Measurements from ENCODE around the gene GLDC. TPM values are rescaled to one million over a fixed set of nuclear protein-coding genes. Genes with fewer than 3 reads are reported as not detected.

GLDC gene
- total RNA-seq, 1 experiment from 2014 or later: 4.0 TPM

DNA sequence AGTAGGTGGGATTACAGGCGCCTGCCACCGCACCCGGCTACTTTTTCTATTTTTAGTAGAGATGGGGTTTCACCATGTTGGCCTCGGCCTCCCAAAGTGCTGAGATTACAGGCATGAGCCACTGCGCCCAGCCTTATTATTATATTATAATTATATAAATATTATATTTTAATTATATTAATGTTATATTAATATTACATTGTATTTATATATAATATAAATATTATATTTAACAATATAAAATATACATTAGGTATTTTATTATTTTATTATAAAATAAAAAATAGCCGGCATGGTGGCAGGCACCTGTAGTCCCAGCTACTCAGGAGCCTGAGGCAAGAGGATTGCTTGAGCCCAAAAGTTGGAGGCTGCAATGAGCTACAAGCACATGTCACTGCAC lies 21.6 kb upstream of the GLDC start:
- H3K27me3 ChIP-seq (ENCODE audit: control insufficient read depth, insufficient read depth, low read length): no peaks in the 10 kb centered on the region
- CTCF ChIA-PET: no interaction called here
- no peaks in the 10 kb centered on the region for H3K9me3 ChIP-seq (ENCODE audit: control insufficient read depth, insufficient read depth, low read depth, low read length)
- H3K4me1 ChIP-seq (ENCODE audit: control insufficient read depth, insufficient read depth, low read length): no peaks in the 10 kb centered on the region
- TF ChIP-seq, protein P1, sequence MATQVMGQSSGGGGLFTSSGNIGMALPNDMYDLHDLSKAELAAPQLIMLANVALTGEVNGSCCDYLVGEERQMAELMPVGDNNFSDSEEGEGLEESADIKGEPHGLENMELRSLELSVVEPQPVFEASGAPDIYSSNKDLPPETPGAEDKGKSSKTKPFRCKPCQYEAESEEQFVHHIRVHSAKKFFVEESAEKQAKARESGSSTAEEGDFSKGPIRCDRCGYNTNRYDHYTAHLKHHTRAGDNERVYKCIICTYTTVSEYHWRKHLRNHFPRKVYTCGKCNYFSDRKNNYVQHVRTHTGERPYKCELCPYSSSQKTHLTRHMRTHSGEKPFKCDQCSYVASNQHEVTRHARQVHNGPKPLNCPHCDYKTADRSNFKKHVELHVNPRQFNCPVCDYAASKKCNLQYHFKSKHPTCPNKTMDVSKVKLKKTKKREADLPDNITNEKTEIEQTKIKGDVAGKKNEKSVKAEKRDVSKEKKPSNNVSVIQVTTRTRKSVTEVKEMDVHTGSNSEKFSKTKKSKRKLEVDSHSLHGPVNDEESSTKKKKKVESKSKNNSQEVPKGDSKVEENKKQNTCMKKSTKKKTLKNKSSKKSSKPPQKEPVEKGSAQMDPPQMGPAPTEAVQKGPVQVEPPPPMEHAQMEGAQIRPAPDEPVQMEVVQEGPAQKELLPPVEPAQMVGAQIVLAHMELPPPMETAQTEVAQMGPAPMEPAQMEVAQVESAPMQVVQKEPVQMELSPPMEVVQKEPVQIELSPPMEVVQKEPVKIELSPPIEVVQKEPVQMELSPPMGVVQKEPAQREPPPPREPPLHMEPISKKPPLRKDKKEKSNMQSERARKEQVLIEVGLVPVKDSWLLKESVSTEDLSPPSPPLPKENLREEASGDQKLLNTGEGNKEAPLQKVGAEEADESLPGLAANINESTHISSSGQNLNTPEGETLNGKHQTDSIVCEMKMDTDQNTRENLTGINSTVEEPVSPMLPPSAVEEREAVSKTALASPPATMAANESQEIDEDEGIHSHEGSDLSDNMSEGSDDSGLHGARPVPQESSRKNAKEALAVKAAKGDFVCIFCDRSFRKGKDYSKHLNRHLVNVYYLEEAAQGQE (IDR thresholded peaks at IDR 0.05; ENCODE audit: insufficient read depth in 1 of 2, low read depth in 2 of 2, low read length in 1 of 2): no peak
- TF ChIP-seq SIN3A (IDR thresholded peaks at IDR 0.05; ENCODE audit: borderline replicate concordance, insufficient read depth, low read depth, low read length) (no peak), POLR2AphosphoS5 (IDR thresholded peaks at IDR 0.05; ENCODE audit: low read depth, low read length) (no peak), TCF7L2 (IDR thresholded peaks at IDR 0.05; ENCODE audit: low read depth, low read length) (no peak)
- ATAC-seq: no peak
- no TSS peak for BruUV-seq (replicated peaks)
- intact Hi-C loops (cut with micrococcal nuclease; ENCODE audit: unreplicated experiment) (loop anchor here (5.0 kb wide), 1 partner anchor 80 kb away; no protein-coding TSS in a partner anchor), in situ Hi-C loops (cut with HindIII; ENCODE audit: low pct_unique_long_range_greater_than_20kb, low sequenced_read_pairs) (no loop called here)
- H3K27ac ChIP-seq (ENCODE audit: low read length): no peak overlapping the region
- POLR2A ChIA-PET: no interaction called here
- H3K36me3 ChIP-seq (ENCODE audit: control insufficient read depth, insufficient read depth, low read length): no peaks in the 10 kb centered on the region
- no peak overlapping the region for H3K4me3 ChIP-seq (ENCODE audit: low read depth in 2 of 2, low read length in 2 of 2)
- no peak for DNase-seq (ENCODE audit: low read depth, low spot score)

DNA sequence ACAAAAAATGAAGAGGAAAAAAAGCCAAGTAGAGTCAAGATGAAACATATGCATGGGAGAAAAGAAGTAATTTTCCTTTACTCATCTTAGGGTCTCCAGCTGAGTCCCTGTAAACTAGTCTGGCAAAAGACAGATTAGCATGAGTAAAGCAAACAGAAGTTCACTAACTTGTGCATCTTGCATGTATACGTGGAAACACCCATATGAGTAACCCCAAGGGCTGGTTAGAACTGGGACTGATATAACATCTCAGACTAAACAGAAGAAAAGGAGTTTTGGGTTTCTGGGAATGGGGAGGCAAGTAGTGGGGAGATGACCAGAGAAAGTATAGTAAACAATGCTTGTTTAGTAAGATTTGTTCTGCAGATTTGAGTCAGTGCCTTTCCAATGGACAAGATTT lies 20.1 kb upstream of the GLDC start:
- CTCF ChIA-PET: no interaction called here
- Histone ChIP-seq H3K27me3 (ENCODE audit: control insufficient read depth, insufficient read depth, low read length) (no peaks in the 10 kb centered on the region), H3K4me1 (ENCODE audit: control insufficient read depth, insufficient read depth, low read length) (no peaks in the 10 kb centered on the region), H3K9me3 (ENCODE audit: control insufficient read depth, insufficient read depth, low read depth, low read length) (no peaks in the 10 kb centered on the region), H3K36me3 (ENCODE audit: control insufficient read depth, insufficient read depth, low read length) (no peaks in the 10 kb centered on the region), H3K4me3 (ENCODE audit: low read depth in 2 of 2, low read length in 2 of 2) (no peak overlapping the region), H3K27ac (ENCODE audit: low read length) (no peak overlapping the region)
- in situ Hi-C loops (cut with HindIII; ENCODE audit: low pct_unique_long_range_greater_than_20kb, low sequenced_read_pairs): no loop called here
- intact Hi-C loops (cut with micrococcal nuclease; ENCODE audit: unreplicated experiment): loop anchor here (5.0 kb wide), 1 partner anchor 78 kb away; no protein-coding TSS in a partner anchor
- BruUV-seq (replicated peaks): no TSS peak
- ATAC-seq: no peak
- TF ChIP-seq, protein P1 (IDR thresholded peaks at IDR 0.05; ENCODE audit: insufficient read depth in 1 of 2, low read depth in 2 of 2, low read length in 1 of 2): no peak
- TF ChIP-seq SIN3A (IDR thresholded peaks at IDR 0.05; ENCODE audit: borderline replicate concordance, insufficient read depth, low read depth, low read length) (no peak), POLR2AphosphoS5 (IDR thresholded peaks at IDR 0.05; ENCODE audit: low read depth, low read length) (no peak), TCF7L2 (IDR thresholded peaks at IDR 0.05; ENCODE audit: low read depth, low read length) (no peak)
- TF ChIP-seq, protein P2, sequence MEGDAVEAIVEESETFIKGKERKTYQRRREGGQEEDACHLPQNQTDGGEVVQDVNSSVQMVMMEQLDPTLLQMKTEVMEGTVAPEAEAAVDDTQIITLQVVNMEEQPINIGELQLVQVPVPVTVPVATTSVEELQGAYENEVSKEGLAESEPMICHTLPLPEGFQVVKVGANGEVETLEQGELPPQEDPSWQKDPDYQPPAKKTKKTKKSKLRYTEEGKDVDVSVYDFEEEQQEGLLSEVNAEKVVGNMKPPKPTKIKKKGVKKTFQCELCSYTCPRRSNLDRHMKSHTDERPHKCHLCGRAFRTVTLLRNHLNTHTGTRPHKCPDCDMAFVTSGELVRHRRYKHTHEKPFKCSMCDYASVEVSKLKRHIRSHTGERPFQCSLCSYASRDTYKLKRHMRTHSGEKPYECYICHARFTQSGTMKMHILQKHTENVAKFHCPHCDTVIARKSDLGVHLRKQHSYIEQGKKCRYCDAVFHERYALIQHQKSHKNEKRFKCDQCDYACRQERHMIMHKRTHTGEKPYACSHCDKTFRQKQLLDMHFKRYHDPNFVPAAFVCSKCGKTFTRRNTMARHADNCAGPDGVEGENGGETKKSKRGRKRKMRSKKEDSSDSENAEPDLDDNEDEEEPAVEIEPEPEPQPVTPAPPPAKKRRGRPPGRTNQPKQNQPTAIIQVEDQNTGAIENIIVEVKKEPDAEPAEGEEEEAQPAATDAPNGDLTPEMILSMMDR (IDR thresholded peaks at IDR 0.05): no peak
- POLR2A ChIA-PET: interaction anchor here (0.6 kb wide), 1 partner anchor 32 kb away, joined by 8 read pairs; no protein-coding TSS in a partner anchor
- no peak for DNase-seq (ENCODE audit: low read depth, low spot score)

Measured in Panc1 (cell line).